CD4-positive, alpha-beta T cell treated with Interleukin-15 for 1 hour (primary cell): ENCODE data around the gene SLC9A2.

Source experiments
- DNase-seq: peaks from one replicate; pipeline ENCODE4 v3.0.0-alpha.2; 2020

SLC9A2 gene

GRCh38 chr2:102677244-102678215 is 58.2 kb downstream of the SLC9A2 start:
- no peak for DNase-seq

- no peak for DNase-seq
Observed at GRCh38 chr2:102678442-102678841, 59.1 kb downstream of the SLC9A2 start.

GRCh38 chr2:102686479-102687439 is 67.4 kb downstream of the SLC9A2 start:
- DNase-seq: no peak

- no peak for DNase-seq
Observed at GRCh38 chr2:102690012-102690411, 70.7 kb downstream of the SLC9A2 start.

GRCh38 chr2:102696463-102696862 is 77.1 kb downstream of the SLC9A2 start:
- DNase-seq: no peak

- no peak for DNase-seq
Observed at GRCh38 chr2:102698369-102699111, 79.2 kb downstream of the SLC9A2 start.

- DNase-seq: no peak
Observed at GRCh38 chr2:102703305-102703704, 84.0 kb downstream of the SLC9A2 start.

- no peak for DNase-seq
Observed at GRCh38 chr2:102703748-102704147, 84.4 kb downstream of the SLC9A2 start.

- DNase-seq: no peak
Observed at GRCh38 chr2:102704531-102704930, 85.2 kb downstream of the SLC9A2 start.

- DNase-seq: no peak
Observed at GRCh38 chr2:102707796-102708695, 88.7 kb downstream of the SLC9A2 start.

GRCh38 chr2:102708847-102709559 is 89.7 kb downstream of the SLC9A2 start:
- DNase-seq: no peak

- no peak for DNase-seq
Observed at GRCh38 chr2:102717308-102718018, 98.1 kb downstream of the SLC9A2 start.

GRCh38 chr2:102718387-102719316 is 99.3 kb downstream of the SLC9A2 start:
- no peak for DNase-seq

GRCh38 chr2:102724016-102724490 is 104.7 kb downstream of the SLC9A2 start:
- no peak for DNase-seq

- no peak for DNase-seq
Observed at GRCh38 chr2:102724553-102724952, 105.2 kb downstream of the SLC9A2 start.

- no peak for DNase-seq
Observed at GRCh38 chr2:102726128-102727087, 107.1 kb downstream of the SLC9A2 start.

- DNase-seq: no peak
Observed at GRCh38 chr2:102735416-102736109, 116.2 kb downstream of the SLC9A2 start.
